GM21390 (cell line): ENCODE measurements around the gene USP9X.
"Not testable (repeated sequence)": the region's sequence is repeated elsewhere in the genome, so short reads cannot be mapped to it uniquely, and the experiment has no call there.

Experiments used
- ATAC-seq: cut with Tn5 transposase; IDR thresholded peaks from one replicate; pipeline ENCODE4 v1.9.1; 2021; ENCODE audit not compliant: unreplicated experiment

Gene USP9X

GRCh38 chrX:41178201-41178600 is 93.0 kb downstream of the USP9X start:
- peak; percentile 43 for ATAC-seq

GRCh38 chrX:41180194-41180908 is 95.1 kb downstream of the USP9X start:
- ATAC-seq, result peak; percentile 59

- peak; percentile 59 for ATAC-seq
Measured at GRCh38 chrX:41184312-41184711, 99.1 kb downstream of the USP9X start.

GRCh38 chrX:41186946-41187345 is 101.7 kb downstream of the USP9X start:
- ATAC-seq, result not testable (repeated sequence)

- ATAC-seq, result no peak
Measured at GRCh38 chrX:41189156-41189555, 103.9 kb downstream of the USP9X start.

- ATAC-seq, result no peak
Measured at GRCh38 chrX:41192880-41193279, 107.6 kb downstream of the USP9X start.

- ATAC-seq, result no peak
Measured at GRCh38 chrX:41198410-41198809, 113.2 kb downstream of the USP9X start.

- ATAC-seq, result no peak
Measured at GRCh38 chrX:41200785-41201184, 115.5 kb downstream of the USP9X start.

GRCh38 chrX:41209853-41210252 is 124.6 kb downstream of the USP9X start:
- ATAC-seq, result no peak

- ATAC-seq, result no peak
Measured at GRCh38 chrX:41224605-41225004, 139.4 kb downstream of the USP9X start.

- ATAC-seq, result no peak
Measured at GRCh38 chrX:41233988-41234387, 148.7 kb downstream of the USP9X start.

- not testable (repeated sequence) for ATAC-seq
Measured at GRCh38 chrX:41234471-41234870, 149.2 kb downstream of the USP9X start.

GRCh38 chrX:41234962-41235361 is 149.7 kb downstream of the USP9X start:
- ATAC-seq, result no peak

GRCh38 chrX:41236629-41237028 is 151.4 kb downstream of the USP9X start:
- peak; percentile 73 for ATAC-seq

- ATAC-seq, result no peak
Measured at GRCh38 chrX:41240509-41240908, 155.3 kb downstream of the USP9X start.

- no peak for ATAC-seq
Measured at GRCh38 chrX:41241962-41242361, 156.7 kb downstream of the USP9X start.

GRCh38 chrX:41245641-41246040 is 160.4 kb downstream of the USP9X start:
- no peak for ATAC-seq

- no peak for ATAC-seq
Measured at GRCh38 chrX:41250867-41251266, 165.6 kb downstream of the USP9X start.

- ATAC-seq, result no peak
Measured at GRCh38 chrX:41257801-41258200, 172.6 kb downstream of the USP9X start.

- ATAC-seq, result no peak
Measured at GRCh38 chrX:41258226-41258625, 173.0 kb downstream of the USP9X start.

GRCh38 chrX:41258871-41259270 is 173.6 kb downstream of the USP9X start:
- no peak for ATAC-seq

- ATAC-seq, result no peak
Measured at GRCh38 chrX:41259516-41259915, 174.3 kb downstream of the USP9X start.

- ATAC-seq, result no peak
Measured at GRCh38 chrX:41265615-41266014, 180.4 kb downstream of the USP9X start.
